Thyroid gland (tissue), 4 donors: ENCODE measurements around the gene PDE6D.

Source experiments
- CTCF ChIP-seq, 6 experiments: fragments of 200-600 bp in 3 of 6; fragments of 450-650 bp in 3 of 6; sonication (generic) in 3 of 6; IDR thresholded peaks; one replicate each; pipeline ENCODE4 v1.5.1; 2016 to 2019; ENCODE audit warnings: antibody characterized with exemption in 6 of 6, mild to moderate bottlenecking in 2 of 6, inconsistent platforms in 1 of 6, moderate library complexity in 1 of 6
- POLR2A ChIP-seq, 2 donors: fragments of 450-650 bp; IDR thresholded peaks; one replicate each; pipeline ENCODE4 v1.6.1; 2017; ENCODE audit warnings: antibody characterized with exemption in 2 of 2, mild to moderate bottlenecking in 2 of 2, moderate library complexity in 1 of 2

GRCh38 chr2:231692847-231693246, 88.2 kb downstream of the PDE6D start:
- TF ChIP-seq CTCF (IDR thresholded peaks at IDR 0.05) (no peak), POLR2A (IDR thresholded peaks at IDR 0.05) (no peak)
